Activated CD4-positive, alpha-beta T cell treated with anti-CD3 and anti-CD28 coated beads, Interleukin-2, amount 10 ng/mL, durations not matched to agents 24 days and 14 days (primary cell): ENCODE measurements around the gene TNPO1. TPM values are rescaled to one million over a fixed set of nuclear protein-coding genes. Genes with fewer than 3 reads are reported as not detected.
"Not testable (repeated sequence)": the region's sequence is repeated elsewhere in the genome, so short reads cannot be mapped to it uniquely, and the experiment has no call there.

Experiments used
- DNase-seq: peaks from one replicate; pipeline ENCODE4 v3.0.0; 2022
- H3K27ac Mint-ChIP-seq: one replicate; pipeline ENCODE4 v1.8.0; 2022; ENCODE audit warnings: mild to moderate bottlenecking, mixed read lengths
- H3K27me3 Mint-ChIP-seq: one replicate; pipeline ENCODE4 v1.8.0; 2022; ENCODE audit warnings: mixed read lengths
- H3K36me3 Mint-ChIP-seq: one replicate; pipeline ENCODE4 v1.8.0; 2022; ENCODE audit warnings: low read depth, mild to moderate bottlenecking, mixed read lengths
- H3K4me1 Mint-ChIP-seq: one replicate; pipeline ENCODE4 v1.8.0; 2021; ENCODE audit warnings: mixed read lengths
- H3K4me3 Mint-ChIP-seq: one replicate; pipeline ENCODE4 v1.8.0; 2022; ENCODE audit warnings: mild to moderate bottlenecking, moderate library complexity, mixed read lengths
- H3K9me3 Mint-ChIP-seq: one replicate; pipeline ENCODE4 v1.8.0; 2021; ENCODE audit warnings: mixed read lengths
- intact Hi-C: fragments of 100-400 bp; cut with micrococcal nuclease; formaldehyde crosslinking; loops from one replicate; pipeline ENCODE4 v1.15.1; 2023
- total RNA-seq: library from RNA; stranded (reverse); gene quantifications from 2 replicates; pipeline ENCODE4 v1.2.3, GENCODE V29; 2022

TNPO1 gene
- total RNA-seq, 1 donor from 2014 or later, result 138 TPM

DNA sequence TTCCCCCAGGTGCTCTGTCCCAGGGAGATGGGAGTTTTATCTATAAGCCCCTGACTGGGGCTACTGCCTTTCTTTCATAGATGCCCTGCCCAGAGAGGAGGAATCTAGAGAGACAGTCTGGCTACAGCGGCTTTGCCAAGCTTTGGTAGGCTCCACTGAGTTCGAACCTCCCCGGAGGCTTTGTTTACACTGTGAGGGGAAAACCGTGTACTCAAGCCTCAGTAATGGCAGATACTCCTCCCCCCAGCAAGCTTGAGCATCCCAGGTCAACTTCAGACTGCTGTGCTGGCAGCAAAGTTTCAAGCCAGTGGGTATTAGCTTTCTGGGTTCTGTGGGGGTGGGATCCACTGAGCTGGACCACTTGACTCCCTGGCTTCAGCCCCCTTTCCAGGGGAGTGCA, 7.8 kb upstream of the TNPO1 start:
- H3K4me1 Mint-ChIP-seq, intact Hi-C loops, H3K36me3 Mint-ChIP-seq, DNase-seq, H3K27ac Mint-ChIP-seq, H3K4me3 Mint-ChIP-seq, H3K9me3 Mint-ChIP-seq: not testable (repeated sequence)
- peaks cover 45% of the 10 kb centered on the region for H3K27me3 Mint-ChIP-seq

DNA sequence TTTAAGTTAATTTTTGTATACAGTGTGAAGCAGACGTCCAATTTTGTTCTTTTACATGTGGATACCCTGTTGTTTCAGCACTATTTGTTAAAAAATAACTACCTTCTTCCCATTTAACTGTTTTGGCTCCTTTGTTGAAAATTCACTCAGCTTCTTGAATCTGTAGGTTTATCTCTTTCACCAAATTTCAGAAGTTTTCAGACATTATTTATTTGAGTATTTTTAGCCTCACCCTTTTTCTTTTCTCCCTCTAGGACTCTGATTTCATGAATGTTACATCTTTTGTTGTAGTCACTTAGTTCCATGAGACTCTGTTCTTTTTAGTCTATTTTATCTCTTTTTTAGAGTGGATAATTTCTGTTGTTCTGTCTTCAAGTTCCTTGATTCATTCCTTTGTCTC, 4.6 kb upstream of the TNPO1 start:
- Mint-ChIP-seq H3K4me3 (no peak overlapping the region), H3K9me3 (no peaks in the 10 kb centered on the region), H3K27me3 (peaks cover 41% of the 10 kb centered on the region), H3K4me1 (peaks cover 2% of the 10 kb centered on the region), H3K36me3 (no peaks in the 10 kb centered on the region), H3K27ac (no peak overlapping the region)
- intact Hi-C loops, result loop anchor here (10.0 kb wide), 2 partner anchors 83 to 677 kb away; no protein-coding TSS in a partner anchor
- no peak for DNase-seq

DNA sequence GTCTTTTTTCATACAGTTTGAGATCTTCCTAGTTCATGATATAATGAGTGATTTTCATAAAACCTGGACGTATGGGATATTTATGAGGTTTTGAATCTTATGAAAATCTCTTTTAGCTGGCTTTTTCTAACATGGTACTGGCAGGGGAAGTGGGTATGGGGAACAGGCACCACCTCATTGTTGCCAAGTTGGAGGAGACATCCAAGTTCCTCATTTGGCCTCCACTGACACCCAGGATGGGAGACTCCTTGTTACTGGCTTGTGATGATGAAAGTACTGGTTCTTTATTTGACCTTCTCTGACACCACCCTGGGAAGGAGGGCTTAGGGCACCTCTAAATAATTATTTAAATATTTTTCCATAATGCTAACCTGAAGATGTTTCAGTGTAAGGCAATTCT, 4.0 kb upstream of the TNPO1 start:
- Mint-ChIP-seq H3K27me3 (peaks cover 39% of the 10 kb centered on the region), H3K27ac (no peak overlapping the region), H3K4me3 (no peak overlapping the region), H3K9me3 (no peaks in the 10 kb centered on the region), H3K4me1 (peaks cover 7% of the 10 kb centered on the region), H3K36me3 (no peaks in the 10 kb centered on the region)
- intact Hi-C loops, result loop anchor here (10.0 kb wide), 2 partner anchors 82 to 678 kb away; no protein-coding TSS in a partner anchor
- no peak for DNase-seq

DNA sequence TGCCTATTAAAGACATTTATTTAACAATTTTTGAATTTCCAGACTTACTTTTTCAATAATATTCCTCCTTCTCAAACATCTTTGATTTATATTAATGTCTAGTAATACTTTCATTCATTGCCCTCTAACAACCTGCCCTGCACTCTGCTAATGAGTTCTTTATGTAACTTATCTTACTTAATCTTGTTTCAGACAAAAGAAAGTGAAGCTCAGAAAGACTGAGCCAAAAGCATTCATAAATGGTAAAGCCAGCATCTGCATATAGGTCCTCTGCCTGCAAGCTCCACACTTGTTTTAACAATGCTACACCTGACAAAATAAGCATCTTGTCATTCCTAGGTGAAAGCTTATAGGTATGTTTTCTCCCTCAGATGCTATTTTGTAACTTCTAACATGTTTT, 2.4 kb upstream of the TNPO1 start:
- intact Hi-C loops, result loop anchor here (10.0 kb wide), 2 partner anchors 81 to 679 kb away; no protein-coding TSS in a partner anchor
- Mint-ChIP-seq H3K27ac (no peak overlapping the region), H3K4me1 (peaks cover 11% of the 10 kb centered on the region), H3K4me3 (no peak overlapping the region), H3K9me3 (no peaks in the 10 kb centered on the region), H3K36me3 (no peaks in the 10 kb centered on the region), H3K27me3 (peaks cover 39% of the 10 kb centered on the region)
- no peak for DNase-seq

DNA sequence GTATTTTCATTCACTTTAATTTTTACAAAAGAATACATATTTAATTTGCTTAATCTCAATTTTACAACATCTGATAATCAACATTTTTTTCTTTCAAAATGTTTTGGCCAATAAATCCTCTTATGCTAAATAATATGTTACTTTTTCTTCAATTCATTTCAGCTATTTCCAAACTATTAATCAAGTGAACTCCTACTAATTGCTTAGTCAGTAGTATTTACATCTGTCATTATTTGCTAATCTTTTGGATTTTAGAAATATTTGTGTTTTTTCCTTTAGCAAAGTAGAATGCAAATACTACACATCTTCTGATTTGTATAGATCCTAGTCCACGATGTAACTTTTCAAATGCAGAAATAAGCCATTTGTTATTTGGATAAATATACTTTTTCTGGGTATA, 1.6 kb upstream of the TNPO1 start:
- H3K9me3 Mint-ChIP-seq, result no peaks in the 10 kb centered on the region
- H3K27me3 Mint-ChIP-seq, result peaks cover 33% of the 10 kb centered on the region
- H3K27ac Mint-ChIP-seq, result no peak overlapping the region
- no peaks in the 10 kb centered on the region for H3K36me3 Mint-ChIP-seq
- H3K4me3 Mint-ChIP-seq, result no peak overlapping the region
- DNase-seq, result no peak
- intact Hi-C loops, result loop anchor here (5.0 to 10.0 kb wide), 5 partner anchors 52 to 680 kb away; partner anchors contain the start of gene FCHO2
- peaks cover 11% of the 10 kb centered on the region for H3K4me1 Mint-ChIP-seq

DNA sequence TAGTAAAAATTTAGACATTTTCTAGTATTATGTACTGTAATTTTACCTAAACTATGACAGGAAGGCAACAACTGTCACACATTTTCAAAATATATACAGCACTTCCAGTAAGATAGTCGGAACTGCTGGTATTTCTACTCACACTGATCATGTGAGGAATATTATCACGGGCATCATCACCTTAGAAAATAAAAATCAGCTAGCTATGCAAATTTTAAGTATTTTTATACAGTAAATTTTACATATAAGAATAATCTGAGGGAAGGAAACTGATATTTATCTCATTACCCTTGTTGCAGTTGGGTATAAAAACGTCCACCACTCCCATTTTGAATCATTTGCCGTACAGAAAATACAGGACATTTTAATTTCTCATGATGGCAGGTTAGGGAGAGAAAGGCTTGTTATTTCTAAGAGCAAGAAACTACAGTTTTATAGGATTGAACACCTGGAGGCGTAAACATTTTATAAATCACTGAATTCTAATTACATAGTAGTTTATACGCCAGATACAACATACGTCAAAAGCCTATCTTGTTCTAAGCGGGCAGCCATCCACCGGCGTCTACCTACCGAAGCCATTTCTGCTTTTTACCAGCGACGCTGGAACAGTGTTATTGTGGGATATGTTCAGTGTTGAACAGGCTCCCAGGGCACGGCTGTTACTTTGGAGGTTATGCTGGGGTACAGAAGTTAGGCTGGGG, 729 bp upstream of the TNPO1 start:
- Mint-ChIP-seq H3K4me1 (peaks cover 11% of the 10 kb centered on the region), H3K36me3 (no peaks in the 10 kb centered on the region), H3K9me3 (no peaks in the 10 kb centered on the region), H3K27me3 (peaks cover 24% of the 10 kb centered on the region), H3K4me3 (peak overlapping the region; percentile 93), H3K27ac (peak overlapping the region; percentile 83)
- intact Hi-C loops, result loop anchor here (1.0 to 10.0 kb wide), 6 partner anchors 33 to 681 kb away; partner anchors contain the start of gene FCHO2
- no peak for DNase-seq

DNA sequence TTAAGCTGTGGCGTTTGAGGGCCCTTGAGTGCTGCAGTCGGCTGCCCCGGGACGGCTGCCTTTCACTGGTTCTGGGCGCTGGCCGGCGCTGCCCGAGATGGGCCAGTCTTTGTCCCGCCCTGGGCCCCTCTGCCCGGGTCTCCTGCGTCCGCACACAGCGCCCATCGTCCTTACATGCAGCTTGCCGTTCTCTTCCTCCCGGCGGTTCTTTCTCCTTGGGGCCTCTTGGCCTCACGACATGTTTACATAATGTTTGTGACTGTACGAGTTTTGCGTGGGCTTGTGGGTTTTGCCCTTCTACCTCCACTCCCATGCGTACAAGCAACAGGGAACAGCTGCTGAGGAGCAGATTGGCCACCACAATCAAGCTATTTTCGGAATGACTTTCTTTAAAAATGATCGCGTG, 618 bp downstream of the TNPO1 start:
- no peaks in the 10 kb centered on the region for H3K9me3 Mint-ChIP-seq
- peak; percentile 76 for DNase-seq
- intact Hi-C loops, result loop anchor here (5.0 to 10.0 kb wide), 5 partner anchors 50 to 682 kb away; partner anchors contain the start of gene FCHO2
- no peaks in the 10 kb centered on the region for H3K36me3 Mint-ChIP-seq
- peak overlapping the region; percentile 92 for H3K27ac Mint-ChIP-seq
- H3K27me3 Mint-ChIP-seq, result peaks cover 13% of the 10 kb centered on the region
- peak overlapping the region; percentile 93 for H3K4me3 Mint-ChIP-seq
- H3K4me1 Mint-ChIP-seq, result peaks cover 11% of the 10 kb centered on the region

DNA sequence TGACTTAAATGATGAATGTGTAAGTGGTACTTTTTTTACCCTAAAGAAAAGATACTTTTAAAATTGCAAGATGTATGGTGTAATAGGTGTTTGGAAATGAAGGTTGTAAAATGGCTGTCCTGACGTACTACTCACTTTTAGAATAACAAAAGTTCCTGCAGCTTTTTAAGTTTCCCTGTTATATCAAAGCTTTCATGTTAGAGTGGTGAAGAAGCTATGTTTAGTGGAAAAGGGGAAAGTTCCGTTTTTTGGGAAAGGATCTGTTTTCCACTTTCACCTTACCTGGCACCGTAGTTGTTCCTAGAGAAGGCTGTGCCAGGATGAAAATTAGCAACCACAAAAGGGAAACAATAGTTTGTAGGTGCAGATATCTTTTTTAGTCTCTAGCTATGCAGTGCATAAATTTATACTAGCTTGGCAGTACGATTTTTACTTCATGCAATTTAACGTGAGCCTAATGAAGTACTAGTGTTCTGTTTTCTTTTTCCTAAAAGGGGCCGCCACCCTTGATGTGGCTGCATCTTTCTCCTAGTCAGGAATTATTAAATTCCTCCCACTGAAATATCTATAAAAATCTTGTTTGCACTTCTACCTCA, 1.3 kb downstream of the TNPO1 start:
- Mint-ChIP-seq H3K36me3 (no peaks in the 10 kb centered on the region), H3K4me3 (peak overlapping the region; percentile 93), H3K9me3 (no peaks in the 10 kb centered on the region), H3K27me3 (peaks cover 7% of the 10 kb centered on the region), H3K4me1 (peaks cover 11% of the 10 kb centered on the region), H3K27ac (no peak overlapping the region)
- DNase-seq, result no peak
- intact Hi-C loops, result loop anchor here (2.0 to 10.0 kb wide), 7 partner anchors 21 to 683 kb away; partner anchors contain the start of gene FCHO2

DNA sequence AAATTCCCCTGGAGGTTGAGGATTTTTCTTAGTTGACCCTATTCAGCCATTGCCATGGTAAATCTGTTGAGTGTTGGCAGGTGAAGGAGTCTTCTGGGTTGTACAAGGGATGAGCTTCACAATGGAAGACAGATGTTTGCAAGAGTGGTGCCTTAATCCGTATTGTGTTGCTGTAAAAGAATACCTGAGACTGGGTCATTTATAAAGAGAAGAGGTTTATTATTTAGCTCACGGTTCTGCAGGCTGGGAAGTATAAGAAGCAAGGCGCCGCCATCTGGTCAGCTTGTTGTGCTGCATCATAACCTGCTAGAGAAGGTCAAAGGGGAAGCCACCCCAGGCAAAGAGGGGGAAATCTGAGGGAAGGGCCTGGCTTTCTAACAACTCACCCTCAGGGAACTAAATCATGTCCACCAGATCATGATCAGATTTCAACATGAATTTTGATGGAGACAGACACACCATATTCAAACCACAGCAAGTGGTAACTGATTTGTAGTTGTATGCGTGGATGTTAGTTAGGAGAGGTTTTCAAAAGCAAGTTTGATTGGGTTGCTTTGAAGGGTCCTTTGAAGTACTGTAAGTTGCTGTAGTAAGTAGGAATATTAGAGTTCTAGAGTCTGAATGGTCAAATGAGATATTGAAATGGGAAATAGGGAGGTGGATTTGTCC, 2.5 kb downstream of the TNPO1 start:
- Mint-ChIP-seq H3K9me3 (no peaks in the 10 kb centered on the region), H3K4me1 (peaks cover 11% of the 10 kb centered on the region), H3K4me3 (no peak overlapping the region), H3K27ac (no peak overlapping the region), H3K27me3 (peaks cover 2% of the 10 kb centered on the region), H3K36me3 (no peaks in the 10 kb centered on the region)
- DNase-seq, result peak; percentile 82
- intact Hi-C loops, result loop anchor here (1.0 to 10.0 kb wide), 8 partner anchors 20 to 684 kb away; partner anchors contain the start of gene FCHO2

DNA sequence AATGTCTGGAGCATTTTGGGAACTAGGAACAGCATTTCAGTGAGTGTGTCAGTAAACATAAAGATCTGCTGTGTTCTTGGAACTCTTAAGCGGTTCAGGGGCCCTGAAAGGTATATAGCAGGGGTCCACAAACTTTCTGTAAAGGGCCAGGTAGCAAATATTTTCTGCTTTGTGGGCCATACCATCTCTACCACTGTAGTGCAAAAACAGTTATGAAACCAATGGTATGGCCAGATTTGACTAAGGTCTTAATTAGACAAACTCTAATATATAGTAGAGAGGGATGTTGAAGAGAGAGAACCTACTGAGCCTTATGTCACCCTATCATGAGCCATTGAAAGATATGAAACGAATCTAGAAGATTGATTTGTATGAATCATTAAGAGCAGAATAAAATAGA, 5.3 kb downstream of the TNPO1 start:
- no peak overlapping the region for H3K4me3 Mint-ChIP-seq
- no peaks in the 10 kb centered on the region for H3K27me3 Mint-ChIP-seq
- H3K27ac Mint-ChIP-seq, result no peak overlapping the region
- DNase-seq, result no peak
- H3K9me3 Mint-ChIP-seq, result no peaks in the 10 kb centered on the region
- intact Hi-C loops, result no loop called here
- peaks cover 9% of the 10 kb centered on the region for H3K4me1 Mint-ChIP-seq
- no peaks in the 10 kb centered on the region for H3K36me3 Mint-ChIP-seq

DNA sequence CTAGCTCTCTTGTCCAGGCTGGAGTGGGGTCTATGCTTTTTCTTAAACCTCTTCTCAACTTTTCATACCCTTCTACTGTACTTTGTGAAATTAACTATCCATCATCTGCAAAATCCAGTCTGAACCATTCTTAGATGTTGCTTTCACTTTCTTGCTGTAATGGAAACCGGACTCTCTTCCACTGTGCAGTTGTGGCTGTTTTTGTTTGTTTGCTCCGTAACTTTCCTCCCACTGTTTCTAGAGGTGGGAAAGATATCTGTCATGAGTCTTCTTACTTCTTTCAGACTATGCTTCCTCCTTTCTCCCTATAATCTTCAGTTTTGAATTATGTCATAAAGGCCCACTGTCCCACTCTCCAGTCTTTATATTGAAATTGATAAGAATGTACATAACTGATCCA, 6.5 kb downstream of the TNPO1 start:
- Mint-ChIP-seq H3K9me3 (no peaks in the 10 kb centered on the region), H3K27me3 (no peaks in the 10 kb centered on the region)

DNA sequence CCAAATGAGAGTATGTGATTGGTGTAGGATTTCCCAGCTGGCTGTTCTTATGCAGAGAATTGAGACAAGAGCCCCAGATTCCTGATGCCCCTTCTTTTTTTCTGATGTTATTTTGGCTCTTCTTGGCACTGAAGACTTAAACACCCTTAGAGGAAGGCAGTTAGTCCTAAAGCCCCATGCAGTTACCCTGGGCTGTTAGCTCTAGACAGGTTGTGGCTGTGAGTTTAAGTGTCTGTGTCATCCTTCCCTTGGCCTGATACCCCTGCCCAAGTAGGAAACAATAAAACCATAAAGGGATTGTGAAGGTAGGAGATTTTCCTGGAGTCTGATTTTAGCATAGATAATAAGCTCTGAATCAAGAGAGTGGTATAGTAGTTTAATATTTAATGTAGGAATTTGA, 13.2 kb downstream of the TNPO1 start:
- H3K36me3 Mint-ChIP-seq, result no peaks in the 10 kb centered on the region
- intact Hi-C loops, result no loop called here

More for the DNA sequence above, 6.5 kb downstream of the TNPO1 start:
- intact Hi-C loops, result no loop called here
- no peak overlapping the region for H3K4me3 Mint-ChIP-seq
- no peak for DNase-seq
- no peak overlapping the region for H3K27ac Mint-ChIP-seq
- peaks cover 2% of the 10 kb centered on the region for H3K4me1 Mint-ChIP-seq
- H3K36me3 Mint-ChIP-seq, result no peaks in the 10 kb centered on the region

DNA sequence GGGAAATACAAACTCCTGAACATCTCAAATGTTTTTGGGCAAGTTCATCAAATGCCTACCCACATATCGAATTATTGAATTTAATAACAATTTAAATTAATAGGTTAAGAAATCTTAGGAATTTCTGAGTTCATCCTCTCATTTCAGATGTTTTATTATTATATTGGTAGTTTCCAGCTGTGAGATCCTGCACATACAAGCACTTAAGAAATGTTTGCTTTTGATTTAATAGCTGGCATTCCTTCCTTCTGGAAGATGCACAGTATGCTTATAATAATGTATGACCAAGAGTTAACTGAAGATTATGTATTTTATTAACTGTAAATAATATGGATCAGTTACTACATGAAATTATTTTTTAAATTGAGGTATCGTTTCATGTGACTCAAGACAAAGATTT, 13.9 kb downstream of the TNPO1 start:
- H3K4me1 Mint-ChIP-seq, result no peaks in the 10 kb centered on the region
- H3K4me3 Mint-ChIP-seq, result no peak overlapping the region
- intact Hi-C loops, result no loop called here

More for the DNA sequence above, 13.2 kb downstream of the TNPO1 start:
- H3K9me3 Mint-ChIP-seq, result no peaks in the 10 kb centered on the region
- H3K4me1 Mint-ChIP-seq, result no peaks in the 10 kb centered on the region
- DNase-seq, result no peak
- H3K4me3 Mint-ChIP-seq, result no peak overlapping the region
- H3K27me3 Mint-ChIP-seq, result peaks cover 10% of the 10 kb centered on the region
- no peak overlapping the region for H3K27ac Mint-ChIP-seq

DNA sequence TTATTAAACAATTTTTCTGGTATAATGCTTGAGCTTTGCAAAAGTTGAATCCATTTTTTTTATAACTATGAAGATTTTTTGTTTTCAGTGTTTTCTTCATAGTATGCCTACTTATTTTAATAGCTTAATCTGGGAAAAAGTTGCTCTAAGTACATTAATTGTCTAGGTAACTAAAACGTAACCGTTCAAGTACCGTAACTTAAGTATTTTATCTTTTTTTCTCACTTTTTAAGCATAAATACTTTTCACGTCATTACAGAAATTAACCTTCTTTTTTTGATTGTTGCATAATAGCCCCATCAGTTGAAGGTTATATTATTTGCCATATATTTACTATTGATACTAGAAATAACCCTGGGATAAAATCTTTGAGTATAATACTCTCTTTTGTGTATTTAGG, 15.2 kb downstream of the TNPO1 start:
- no peak for DNase-seq
- Mint-ChIP-seq H3K27me3 (peaks cover 12% of the 10 kb centered on the region), H3K4me1 (no peaks in the 10 kb centered on the region), H3K36me3 (no peaks in the 10 kb centered on the region), H3K4me3 (no peak overlapping the region), H3K9me3 (no peaks in the 10 kb centered on the region), H3K27ac (no peak overlapping the region)
- intact Hi-C loops, result no loop called here

More for the DNA sequence above, 13.9 kb downstream of the TNPO1 start:
- H3K27ac Mint-ChIP-seq, result no peak overlapping the region
- peaks cover 10% of the 10 kb centered on the region for H3K27me3 Mint-ChIP-seq
- no peak for DNase-seq
- no peaks in the 10 kb centered on the region for H3K9me3 Mint-ChIP-seq
- H3K36me3 Mint-ChIP-seq, result no peaks in the 10 kb centered on the region
